GM19397 (cell line): ENCODE data around the gene MYRF.

ENCODE experiments used
- ATAC-seq: cut with Tn5 transposase; IDR thresholded peaks from one replicate; pipeline ENCODE4 v1.9.1; 2021; ENCODE audit warnings: mild to moderate bottlenecking, moderate library complexity; ENCODE audit not compliant: unreplicated experiment

MYRF gene

DNA sequence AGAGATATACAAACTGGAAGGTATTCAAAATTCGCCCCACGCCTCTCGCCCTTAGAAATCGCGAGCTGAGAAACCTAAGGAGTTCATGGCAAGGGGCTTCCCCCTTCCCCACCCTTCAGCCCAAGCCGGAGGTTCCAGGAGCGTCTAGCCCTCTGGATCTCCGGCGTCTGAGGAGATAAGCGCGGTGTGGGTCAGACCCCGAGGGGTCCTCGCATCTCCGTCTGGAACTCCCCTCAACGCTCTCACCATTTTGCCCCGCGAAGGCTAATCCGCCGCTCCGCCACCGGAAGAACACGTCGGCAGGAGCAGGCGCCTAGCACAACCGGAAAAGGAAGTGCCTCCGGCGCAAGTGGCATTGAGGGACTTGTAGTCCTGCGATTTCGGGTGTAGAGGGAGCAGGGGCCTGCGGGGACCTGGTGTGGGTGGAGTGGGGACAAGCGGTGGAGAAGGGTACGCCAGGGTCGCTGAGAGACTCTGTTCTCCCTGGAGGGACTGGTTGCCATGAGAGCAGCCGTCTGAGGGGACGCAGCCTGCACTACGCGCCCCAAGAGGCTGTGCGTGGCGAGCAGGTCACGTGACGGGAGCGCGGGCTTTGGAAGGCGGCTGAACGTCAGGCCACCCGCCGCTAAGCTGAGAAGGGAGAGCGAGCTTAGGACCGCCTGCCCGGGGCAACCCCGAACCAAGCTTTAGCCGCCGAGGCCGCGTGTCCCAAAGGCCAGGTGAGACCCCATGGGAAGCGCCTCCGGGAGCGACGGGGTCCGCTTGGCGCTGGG, 40.1 kb downstream of the MYRF start, which contains the start of the genes FEN1 and TMEM258:
TSS of gene FEN1 (plus strand) at position 602 of the 773 bp plus-strand sequence. CDS start 2,451 bp downstream, outside the sequence.
TSS of gene TMEM258 (minus strand) at position 290 of the 773 bp plus-strand sequence. CDS start at position 249, 41 bp downstream.
- ATAC-seq: peak; percentile 80

DNA sequence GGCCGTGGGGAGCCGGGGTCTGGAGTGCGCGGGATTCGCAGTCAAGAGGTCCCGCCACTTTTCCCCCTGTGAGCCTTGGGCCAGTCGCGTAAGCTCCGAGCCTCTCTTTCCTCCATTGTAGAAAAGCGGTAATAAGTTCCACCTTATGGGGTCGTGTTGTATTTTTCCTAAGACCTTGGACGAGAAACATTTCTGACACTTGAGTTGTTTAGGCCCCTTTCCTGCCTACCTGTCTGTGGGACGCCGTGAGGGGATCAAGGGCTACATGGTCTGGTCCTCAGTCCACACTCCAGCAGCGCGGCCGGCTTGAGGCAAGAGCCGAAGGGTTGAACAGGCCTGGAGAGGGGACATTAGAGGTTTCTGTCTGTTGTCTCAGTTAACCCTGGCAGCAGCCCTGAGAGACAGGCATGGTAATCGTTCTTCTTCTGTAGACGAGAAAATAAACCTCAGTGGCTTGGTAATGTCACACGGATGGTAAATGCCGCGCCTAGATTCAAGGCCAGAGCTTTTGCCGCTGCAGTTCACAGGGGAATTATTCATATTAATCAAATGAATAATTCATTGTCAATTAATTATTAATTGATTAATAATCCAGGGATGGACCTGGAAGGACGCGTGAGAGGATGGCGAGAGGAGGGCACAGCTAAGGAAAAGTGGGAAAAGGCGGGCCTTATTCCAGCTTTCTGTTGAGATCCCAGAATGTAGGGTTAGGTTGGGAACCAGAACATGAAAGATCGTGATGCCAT, 40.8 kb downstream of the MYRF start:
- no peak for ATAC-seq

DNA sequence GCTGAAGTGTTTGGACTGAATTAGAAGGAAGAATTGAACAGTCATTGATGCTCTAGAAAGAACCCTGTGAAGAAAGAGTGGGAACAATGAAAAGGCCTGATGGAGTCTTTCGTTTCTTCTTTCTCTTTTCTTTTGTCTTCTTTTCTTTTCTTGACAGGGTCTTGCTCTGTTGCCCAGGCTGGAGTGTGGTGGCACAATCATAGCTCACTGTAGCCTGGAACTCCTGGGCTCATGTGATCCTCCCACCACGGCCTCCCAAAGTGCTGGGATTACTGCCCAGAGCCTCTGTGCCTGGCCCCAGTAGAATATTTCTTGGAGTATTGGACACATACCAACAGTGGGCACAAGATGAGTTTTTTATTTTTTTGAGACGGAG, 41.4 kb downstream of the MYRF start:
- ATAC-seq: no peak

DNA sequence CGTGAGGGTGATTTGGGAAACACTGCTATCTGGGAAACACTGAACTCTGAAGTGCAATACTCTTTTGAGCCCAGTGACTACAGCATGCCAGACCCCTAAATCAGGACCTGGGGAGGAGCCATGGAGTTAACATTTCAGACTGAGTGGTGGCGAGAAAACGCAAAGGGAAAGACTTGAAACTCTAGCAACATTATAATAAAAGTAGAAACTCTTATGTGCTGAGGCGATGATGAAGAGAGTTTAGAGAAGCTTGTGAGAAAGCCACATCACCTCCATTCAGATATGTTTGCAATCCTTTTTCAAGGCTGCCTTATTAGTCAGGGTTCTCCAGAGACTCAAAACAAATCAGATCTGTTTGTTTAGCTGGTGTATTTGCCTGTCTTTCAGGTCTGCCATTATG, 42.1 kb downstream of the MYRF start:
- no peak for ATAC-seq

DNA sequence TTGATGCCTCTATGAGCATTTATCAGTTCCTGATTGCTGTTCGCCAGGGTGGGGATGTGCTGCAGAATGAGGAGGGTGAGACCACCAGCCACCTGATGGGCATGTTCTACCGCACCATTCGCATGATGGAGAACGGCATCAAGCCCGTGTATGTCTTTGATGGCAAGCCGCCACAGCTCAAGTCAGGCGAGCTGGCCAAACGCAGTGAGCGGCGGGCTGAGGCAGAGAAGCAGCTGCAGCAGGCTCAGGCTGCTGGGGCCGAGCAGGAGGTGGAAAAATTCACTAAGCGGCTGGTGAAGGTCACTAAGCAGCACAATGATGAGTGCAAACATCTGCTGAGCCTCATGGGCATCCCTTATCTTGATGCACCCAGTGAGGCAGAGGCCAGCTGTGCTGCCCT, 43.0 kb downstream of the MYRF start:
- ATAC-seq: no peak

DNA sequence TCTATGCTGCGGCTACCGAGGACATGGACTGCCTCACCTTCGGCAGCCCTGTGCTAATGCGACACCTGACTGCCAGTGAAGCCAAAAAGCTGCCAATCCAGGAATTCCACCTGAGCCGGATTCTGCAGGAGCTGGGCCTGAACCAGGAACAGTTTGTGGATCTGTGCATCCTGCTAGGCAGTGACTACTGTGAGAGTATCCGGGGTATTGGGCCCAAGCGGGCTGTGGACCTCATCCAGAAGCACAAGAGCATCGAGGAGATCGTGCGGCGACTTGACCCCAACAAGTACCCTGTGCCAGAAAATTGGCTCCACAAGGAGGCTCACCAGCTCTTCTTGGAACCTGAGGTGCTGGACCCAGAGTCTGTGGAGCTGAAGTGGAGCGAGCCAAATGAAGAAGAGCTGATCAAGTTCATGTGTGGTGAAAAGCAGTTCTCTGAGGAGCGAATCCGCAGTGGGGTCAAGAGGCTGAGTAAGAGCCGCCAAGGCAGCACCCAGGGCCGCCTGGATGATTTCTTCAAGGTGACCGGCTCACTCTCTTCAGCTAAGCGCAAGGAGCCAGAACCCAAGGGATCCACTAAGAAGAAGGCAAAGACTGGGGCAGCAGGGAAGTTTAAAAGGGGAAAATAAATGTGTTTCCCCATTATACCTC, 43.6 kb downstream of the MYRF start:
- ATAC-seq: no peak

DNA sequence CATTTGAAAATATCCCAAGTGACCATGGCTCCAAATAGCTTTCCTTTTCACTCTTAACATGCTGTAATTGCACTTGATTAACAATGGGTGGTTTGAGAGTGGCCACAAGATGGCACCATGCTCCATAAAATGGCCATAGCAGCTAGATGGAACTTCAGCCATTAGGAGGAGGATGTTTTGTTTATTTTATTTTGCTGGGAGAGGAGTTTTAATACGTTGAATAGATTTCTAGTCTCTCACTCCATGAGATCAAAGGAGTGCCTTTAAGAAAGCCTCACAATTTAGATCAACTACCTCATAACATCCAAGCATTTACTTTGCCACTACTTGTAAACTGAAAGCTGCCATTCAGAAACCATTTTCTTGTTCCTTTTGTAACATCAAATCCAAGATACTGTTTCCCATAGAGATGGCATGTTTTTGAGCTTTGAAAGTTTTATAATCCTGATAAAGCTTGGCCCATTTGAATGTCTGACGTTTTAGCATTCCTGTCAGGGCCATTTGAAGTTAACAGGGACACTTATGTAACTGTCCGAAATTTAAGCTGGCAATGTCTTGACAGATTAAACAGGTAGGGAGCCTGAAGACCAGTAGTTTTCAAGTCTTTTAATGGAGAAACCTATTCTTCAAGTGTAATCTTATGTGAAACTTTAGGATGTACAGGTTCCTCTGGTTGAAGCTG, 45.0 kb downstream of the MYRF start:
- no peak for ATAC-seq

DNA sequence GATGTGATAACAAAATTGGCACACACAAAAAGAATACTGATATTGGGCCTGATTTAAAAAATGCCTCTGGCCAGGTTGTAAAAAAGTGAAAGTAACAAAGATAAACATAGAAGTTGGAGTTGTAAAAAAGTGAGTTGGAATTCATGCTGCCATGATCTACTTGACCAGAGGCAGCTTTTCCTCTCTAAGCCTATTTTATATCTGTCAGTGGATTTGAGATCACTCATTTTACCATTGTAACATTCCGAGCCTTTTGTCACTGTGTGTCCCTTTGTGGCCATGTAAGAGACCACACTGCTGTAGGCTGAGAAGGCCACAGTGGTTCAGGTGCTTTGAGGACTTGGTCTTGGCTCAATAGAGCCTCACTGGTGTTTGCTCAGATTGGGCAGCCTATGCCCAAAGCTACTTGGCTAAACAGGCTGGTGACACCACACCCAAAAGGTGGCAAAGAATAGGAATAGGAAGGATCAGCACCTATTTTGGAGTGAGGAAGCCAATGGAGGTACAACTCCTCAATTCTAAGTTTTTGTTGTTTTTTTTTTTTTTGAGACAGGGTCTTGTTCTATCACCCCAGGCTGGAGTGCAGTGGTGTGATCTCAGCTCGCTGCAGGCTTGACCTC, 47.3 kb downstream of the MYRF start:
- no peak for ATAC-seq

DNA sequence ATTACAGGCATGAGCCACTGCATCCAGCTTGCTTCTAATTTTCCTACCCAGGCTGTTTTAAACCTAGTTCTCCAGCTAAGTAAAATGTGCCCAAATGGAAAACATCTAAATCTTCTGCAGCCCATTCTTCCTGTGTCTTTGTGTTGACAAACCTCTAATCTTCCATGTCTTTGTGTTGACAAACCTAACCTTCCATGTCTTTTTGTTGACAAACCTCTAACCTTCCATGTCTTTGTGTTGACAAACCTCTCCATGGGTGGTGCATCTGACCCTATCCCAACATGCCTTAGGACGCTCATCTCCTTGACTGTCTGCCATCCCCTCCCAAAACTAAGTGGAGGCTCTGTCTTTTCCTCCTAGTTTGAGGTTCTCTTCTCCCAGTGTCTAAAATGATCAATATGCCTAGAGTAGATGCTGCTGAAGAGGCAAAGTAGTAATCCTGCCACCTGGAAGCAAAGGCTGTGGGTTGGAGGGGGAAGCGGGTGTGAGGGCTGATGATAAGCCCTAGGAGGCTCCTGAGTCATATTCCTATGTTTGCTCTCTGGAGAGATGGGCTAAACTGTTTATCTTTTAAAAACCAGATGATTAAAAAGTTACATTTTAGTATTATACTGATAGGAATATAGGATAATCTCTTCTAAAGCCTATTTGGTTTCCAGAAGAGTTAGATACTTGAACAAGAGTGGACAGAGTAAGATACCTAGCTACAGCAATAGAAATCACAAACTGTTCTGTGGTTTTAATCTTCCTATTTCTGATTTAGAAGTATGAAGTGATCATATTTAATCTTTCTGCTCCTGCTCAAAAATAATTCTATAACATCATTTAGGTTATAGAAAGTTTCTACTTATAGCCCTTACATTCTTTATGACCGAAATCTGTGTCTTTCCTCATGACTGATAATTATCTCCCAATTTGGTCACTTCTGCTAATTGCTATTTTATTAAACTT, 48.2 kb downstream of the MYRF start:
- ATAC-seq: no peak

DNA sequence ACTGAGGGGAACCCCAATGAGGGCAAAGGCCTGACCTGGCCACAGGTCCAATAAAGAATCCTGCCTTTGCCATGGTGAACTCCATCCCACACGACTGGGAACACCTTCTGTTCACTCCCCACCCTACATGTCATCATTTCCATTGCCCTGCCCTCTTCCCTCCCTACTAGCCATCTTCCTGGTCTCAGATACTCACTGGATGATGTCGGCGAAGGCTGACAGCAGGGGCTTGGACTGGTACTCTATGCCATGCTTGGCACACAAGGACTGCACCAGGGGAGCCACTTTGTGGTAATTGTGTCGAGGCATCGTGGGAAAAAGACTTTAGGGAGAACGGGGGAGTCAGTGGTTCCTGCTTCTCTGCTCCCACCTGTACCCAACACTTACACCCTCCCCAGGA, 50.2 kb downstream of the MYRF start:
- no peak for ATAC-seq

DNA sequence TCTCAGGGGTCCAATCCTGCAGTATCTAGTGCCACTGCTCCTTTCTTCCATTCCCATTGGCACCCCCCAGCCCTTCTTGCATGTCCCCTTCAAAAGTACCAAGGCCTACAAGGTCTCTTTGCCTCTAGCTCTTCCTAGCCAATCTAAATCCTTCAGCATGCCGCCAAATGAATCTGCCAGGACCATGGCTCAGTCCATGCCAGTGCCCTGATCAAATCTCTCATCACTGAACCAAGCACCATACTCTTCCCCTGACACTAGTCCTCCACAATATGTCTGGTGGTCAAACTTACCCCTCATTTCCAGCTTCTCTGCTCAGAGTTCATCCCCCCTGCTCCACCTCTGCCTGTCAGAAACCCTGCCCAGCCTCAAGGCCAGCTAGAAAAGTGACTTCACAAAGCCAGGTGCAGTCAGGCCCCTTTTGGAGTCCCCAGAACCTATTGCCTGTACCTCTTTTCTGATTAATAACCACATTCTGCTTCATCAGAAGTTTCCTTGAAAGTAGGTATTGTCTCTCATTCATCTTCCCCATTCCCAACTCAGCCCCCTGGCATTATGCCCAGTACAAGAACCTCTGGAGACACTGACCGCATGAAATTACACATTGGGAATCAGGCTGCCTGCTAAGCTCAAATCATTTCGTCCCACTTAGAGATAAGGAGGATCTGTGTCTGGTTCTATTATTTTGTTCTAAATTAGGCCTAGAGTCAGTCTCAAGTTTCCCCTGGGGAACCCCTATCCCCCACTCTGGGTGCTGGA, 51.6 kb downstream of the MYRF start:
- ATAC-seq: no peak

DNA sequence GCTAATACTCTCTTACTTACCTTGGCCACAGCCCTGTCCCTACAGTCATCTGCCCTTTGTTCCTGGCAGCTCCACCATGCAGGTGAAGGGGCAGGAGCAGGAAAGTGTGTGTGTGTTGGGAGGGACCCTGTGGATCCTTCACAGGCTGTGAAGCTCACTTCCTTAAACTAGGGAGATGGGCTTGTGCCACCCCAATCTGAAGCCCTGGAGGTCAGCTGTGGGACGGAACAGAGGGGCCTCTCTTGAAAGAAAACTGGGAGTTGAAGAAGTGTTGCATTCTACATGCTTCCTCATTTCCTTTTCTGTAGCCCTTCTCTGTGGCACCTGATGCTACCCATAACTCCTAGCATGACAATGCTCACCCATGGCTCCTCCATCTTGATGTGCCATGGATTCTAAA, 52.7 kb downstream of the MYRF start:
- no peak for ATAC-seq

DNA sequence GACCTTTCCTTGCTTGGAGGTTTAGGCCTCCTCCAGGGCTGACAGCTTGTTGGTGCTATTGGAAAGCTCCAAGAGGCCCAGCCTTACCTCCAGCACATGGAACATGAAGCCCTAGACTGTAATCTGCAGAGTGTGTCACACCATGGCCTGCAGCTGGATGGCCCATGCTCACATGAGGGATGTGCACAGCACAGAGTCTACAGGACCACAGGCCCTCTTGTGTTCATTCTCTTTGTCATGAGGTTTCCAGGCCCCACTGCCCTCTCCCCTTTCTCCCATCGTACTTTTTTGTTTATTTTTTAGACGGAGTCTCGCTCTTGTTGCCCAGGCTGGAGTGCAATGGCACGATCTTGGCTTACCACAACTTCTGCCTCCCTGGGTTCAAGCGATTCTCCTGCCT, 54.3 kb downstream of the MYRF start:
- no peak for ATAC-seq

DNA sequence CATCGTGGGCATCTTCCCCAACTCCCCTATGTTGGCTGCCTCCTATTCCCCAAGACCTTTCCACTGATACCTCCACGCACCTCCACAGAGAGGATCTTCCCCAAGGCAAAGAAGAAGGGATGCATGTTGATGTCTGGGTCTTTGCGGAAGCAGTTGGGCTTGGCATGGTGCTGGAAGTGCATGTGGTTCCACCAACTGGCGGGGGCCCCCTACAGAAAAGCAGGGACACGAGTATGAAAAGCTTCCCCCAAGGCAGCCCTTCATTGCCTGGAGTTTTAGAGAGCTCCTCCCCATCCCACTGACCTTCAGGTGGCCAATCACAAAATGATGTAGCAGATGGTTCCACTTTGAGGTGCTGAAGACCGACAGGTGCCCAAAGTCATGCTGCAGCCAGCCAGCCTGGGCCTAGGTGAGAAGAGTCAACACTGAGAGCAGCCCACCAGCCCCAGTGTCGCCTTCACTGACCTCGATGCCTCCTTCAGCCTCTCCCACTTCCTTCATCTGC, 58.3 kb downstream of the MYRF start:
- no peak for ATAC-seq

DNA sequence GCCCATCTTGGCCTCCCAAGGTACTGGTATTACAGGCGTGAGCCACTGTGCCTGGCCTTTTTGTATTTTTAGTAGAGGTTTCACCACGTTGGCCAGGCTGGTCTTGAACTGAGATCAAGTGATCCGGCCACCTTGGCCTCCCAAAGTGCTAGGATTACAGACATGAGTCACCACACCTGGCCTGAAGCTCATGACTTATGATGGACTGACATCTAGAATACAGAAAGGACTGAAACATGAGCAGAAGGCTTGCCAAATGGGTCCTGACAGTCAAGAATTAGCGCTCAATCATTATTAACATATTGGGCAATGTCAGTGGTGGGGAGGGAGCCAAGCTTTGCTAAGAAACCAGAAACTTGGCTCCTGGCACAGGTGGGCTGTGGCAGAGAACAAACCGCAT, 59.4 kb downstream of the MYRF start:
- no peak for ATAC-seq

DNA sequence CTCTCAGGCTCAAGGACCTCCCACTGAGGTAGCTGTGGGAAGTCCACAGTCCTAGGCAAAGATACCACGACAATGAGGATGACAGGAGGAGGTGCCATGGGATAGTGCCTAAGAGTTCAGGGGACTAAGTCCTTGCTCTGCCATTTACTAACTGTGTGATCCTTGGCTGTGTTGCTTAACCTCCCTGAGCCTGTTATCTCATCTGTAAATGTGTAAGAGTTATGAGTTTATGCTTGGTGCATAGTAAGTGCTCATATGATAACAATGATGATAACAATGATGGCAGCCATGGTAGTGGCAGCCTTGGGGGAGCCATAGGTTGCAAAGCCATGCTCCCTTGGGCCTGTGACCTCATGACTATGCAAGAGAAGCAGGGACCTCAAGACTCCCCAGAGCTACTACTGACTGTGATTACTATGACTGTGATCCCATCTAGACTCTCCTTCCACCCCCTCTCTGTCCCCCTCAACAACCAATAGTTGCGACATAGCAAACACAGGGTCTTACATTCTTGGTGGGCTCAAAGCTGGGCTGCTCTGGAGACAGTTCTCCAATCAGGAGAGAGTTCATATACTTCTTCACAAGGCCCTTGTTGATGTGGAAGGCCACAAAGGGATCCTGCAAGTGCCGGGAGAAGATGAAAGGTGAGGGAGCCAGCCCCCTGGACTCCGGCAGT, 60.4 kb downstream of the MYRF start:
- no peak for ATAC-seq

DNA sequence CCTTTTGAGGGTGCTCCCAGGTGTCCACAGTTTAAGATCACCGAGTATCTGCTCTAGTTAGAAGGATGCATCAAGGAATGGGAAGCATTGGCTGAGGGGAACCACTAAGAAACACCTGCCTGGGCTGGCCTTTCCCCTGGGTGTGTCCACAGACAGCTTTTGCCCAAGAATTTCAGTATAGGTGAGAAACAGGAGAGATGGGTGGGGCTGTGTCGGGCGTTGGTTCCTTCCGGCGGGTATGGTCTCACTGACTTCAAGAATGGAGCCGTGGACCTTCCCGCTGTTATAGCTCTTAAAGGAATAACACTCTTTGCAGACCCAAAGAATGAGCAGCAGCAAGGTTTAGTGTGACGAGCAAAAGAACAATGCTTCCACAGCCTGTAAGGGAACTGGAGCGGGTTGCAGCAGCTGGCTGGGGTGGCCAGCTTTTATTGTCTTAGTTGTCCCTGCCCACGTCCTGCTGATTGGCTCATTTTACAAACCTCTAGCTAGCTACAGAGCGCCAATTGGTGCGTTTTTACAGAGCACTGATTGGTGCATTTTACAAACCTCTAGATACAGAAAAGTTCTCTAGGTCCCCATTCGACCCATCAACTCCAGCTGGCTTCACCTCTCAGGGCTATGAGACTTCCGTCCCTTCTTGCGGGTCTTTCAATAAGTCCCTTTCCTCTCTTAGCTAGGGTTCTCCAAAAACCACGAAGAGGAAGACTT, 62.0 kb downstream of the MYRF start:
- ATAC-seq: no peak
